ENCODE measurements around the gene C12orf42.

The C12orf42 gene

DNA sequence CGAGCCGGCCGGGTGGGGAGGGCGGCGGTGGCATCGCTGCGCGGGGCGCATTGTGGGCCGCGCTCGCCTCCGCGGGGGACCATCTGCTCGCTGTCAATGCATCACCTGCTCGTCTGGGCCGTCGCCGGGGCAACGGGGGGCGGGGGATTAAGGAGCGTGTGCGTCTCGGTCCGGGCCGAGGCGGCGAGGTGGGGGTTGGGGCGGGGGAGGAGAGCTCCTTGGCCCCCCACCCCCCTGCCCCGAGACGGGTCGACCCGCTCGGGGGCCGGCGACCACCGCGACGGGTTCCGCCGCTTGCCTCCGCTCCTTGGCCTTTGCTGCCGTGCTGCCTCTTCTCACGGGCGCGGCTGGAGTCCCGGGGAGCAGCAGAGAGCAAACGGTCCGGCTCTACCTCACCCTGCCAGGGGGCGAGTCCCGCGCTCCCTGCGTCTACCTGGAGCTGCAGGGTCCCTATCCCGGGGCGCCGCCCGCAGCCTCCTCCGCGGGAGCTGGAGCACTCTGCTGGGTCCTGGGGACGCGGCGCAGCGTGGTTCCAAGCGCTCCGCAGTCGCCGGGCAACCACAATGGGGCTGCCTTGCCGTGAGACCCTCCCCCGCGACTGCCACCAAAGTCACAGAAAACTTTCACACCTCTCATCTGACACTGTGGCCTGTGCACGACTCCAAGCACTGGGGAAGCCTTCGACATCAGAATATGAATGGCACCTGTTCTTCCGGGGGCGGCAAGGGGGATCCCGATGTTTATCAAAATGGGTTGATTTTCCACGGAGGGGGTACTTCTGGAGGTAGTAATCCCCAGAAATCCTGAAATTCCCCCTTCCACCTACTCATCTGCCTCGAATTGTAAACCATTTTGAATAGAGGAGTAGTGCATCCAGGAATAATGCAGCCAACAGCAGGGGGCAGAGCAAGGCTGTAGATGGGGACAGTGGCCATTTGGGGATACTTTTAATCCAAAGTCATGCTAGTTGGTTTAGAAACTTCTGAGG lies at the start of gene C12orf42:
C12orf42 (minus strand) TSS at position 500 of the 988 bp plus-strand sequence. CDS start 17,542 bp downstream, outside the sequence.
- DNase-seq, result peak; percentile 97

DNA sequence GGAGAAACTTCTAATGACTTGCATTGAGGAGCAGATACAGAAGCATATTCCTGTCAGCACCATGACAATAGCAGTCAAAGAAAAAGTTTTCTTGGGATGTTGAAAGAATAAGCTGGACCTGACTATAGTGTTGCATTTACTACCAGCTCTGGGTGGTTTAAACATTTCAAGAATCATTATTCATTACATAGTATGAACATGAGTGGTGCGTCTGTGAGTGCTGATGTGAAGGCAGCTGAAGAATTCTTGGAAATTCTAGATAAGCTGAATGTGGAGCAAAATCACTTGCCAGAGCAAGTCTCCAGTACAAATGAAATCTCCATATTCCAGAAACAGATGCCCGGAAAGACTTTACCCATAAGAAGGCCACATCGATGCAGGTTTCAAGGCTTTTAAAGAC lies 46.3 kb upstream of the C12orf42 start:
- DNase-seq, result no peak

DNA sequence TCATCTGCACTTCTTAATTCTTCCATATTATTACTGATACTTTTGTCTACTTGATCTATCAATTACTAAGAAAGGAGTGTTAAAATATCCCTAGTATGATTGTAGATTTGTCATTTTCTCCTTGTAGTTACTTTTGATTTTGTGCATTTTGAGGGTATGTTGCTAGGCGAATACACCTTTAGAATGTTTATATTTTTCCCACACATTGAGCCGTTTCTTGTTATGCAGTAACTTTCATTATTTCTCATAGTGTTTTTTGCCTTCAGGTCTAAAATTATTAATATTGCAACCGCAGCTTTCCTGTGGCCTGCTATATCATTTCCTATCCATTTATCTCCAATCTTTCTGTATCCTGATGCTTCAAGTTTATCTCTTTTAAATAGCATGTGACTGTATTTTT lies 44.6 kb upstream of the C12orf42 start:
- DNase-seq, result no peak

GRCh38 chr12:103538397-103538796 lies 42.6 kb upstream of the C12orf42 start:
- no peak for DNase-seq

GRCh38 chr12:103530307-103531066 lies 34.7 kb upstream of the C12orf42 start:
- DNase-seq, result no peak

GRCh38 chr12:103529306-103529705 lies 33.5 kb upstream of the C12orf42 start:
- peak; percentile 49 for DNase-seq

DNA sequence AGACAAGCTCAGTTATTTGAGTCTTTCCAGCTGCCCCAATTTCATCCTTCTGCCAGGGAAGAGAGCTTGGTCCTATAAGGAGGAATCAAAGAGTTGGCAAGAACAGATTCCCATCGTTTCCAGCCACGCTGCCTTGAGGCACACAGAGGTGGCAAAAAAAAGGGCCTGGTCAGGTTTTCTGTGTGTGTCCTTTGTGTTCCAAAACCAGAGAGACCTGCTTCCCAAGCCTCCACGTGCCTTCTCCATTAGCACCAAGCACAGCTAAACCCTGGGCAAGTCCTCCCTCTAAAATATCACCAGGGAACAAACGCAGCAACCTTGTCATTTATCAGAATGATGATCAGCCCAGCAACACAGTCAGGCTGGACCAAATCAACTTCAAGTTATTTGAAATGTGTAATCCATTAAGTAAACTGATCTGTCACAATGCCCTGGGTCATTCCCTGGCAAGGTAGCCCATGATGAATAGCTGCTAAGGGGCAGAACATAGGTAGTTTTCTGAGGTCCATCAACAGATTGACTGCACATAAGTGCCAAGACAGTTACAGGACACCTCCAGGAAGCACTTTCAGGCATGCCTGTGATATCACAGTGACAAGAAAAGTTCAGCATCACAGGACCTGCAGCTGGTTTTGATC lies 28.6 kb upstream of the C12orf42 start:
- DNase-seq, result no peak

DNA sequence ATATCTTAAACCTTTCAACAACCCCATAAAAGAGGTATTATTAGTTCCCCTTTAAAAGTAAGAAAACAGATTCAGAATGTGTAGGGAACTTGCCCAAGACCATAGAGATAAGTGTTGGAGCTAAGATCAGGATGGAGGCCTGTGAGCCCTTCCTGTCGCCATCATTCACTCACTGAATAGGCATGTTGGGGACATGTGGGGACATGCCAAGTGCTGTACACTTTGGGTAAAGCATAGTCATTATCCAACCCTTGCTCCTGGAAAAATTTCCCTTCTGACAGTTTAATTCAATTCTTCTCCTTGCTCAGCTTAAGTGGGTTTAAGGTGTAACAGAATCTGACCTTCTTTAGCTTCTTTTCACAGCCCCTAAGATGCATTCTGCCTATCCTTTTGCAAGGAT lies 28.0 kb upstream of the C12orf42 start:
- DNase-seq, result no peak

DNA sequence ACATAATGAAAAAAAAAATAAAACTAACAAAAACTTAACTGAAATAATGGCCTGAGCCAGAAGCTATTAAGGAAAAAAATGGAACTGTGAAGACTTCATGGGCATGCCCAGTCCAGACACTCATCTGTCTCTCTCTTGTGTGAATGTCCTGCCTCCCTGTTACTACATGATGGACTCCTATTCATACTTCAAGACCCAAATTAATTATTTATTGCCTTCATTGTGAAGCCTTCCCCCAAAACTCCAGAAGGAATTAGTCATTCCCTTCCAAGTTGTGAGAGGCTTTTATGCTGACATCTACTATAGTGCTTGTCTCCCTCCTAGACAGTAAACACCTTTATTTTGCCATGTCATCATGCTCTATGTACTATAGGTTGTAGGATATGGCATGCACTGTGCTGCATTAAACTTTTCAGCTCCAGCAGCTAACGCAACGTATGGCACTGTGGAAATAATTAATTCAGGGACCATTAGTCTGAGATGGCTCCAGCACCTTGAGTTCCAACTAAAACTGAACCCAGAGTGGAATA lies 25.0 kb upstream of the C12orf42 start:
- DNase-seq, result no peak

DNA sequence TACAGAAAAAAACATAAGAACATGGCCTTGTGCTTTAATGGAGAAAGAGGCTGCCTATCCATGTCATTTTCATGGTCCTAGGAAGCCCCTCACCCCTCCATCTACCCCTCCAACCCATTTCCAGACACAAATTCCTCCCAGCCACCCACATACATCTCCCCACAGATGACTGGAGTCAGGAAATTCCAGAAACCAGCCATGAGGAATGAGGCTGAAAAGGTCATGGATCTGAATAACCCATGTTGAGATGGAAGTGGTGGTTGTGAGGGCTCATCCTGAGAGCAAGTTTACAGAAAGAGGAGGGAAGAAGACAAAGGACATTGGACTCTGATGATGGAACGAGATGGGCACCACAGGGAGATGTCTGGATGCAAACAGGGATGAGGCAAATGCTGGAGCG lies 23.9 kb upstream of the C12orf42 start:
- no peak for DNase-seq

DNA sequence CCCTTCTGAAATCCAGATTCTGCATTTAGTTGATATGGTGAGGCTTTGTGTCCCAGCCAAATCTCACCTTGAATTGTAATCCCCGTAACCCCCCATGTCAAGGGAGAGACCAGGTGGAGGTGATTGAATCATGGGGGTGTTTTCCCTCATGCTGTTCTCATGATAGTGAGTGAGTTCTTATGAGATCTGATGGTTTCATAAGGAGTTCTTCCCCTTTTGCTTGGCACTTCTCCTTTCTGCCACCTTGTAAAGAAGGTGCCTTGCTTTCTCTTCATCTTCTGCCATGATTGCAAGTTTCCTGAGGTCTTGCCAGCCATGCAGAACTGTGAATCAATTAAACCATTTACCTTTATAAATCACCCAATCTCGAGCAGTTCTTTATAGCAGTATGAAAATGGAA lies 23.1 kb upstream of the C12orf42 start:
- no peak for DNase-seq

DNA sequence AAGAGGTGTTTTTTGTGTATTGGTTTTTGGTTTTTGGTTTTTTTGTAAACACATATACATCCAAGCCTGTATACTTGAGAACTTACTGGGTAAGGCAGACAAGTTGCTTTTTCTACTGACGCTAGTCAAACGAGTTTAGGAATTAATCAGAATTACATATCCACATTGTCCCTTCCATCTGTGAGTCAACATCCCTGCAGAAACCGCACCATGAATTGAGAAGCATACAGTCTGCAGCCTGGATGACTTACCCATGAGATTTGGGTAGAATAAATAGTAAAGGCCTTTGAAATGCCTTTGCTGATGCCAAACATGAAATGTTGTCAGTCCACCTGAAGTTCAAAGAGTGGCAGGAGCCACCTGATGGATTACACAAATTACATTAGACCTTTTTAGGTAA lies 21.4 kb upstream of the C12orf42 start:
- no peak for DNase-seq

GRCh38 chr12:103515341-103515740 lies 19.6 kb upstream of the C12orf42 start:
- no peak for DNase-seq

DNA sequence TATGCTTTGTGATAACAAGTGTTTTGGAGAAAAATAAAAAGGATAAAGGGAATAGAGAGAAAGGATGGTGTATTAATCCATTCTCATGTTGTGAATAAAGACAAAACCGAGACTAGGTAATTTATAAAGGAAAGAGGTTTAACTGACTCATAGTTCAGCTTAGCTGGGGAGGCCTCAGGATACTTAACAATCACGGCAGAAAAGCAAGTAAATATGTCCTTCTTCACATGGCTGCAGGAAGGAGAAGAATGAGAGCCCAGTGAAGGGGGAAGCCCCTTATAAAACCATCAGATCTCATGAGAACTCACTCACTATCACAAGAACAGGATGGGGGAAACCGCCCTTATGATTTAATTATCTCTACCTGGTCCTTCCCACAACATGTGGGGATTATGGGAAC lies 18.1 kb upstream of the C12orf42 start:
- no peak for DNase-seq

GRCh38 chr12:103505371-103506236 lies 9.8 kb upstream of the C12orf42 start:
- DNase-seq, result no peak

GRCh38 chr12:103504606-103505005 lies 8.8 kb upstream of the C12orf42 start:
- DNase-seq, result no peak

DNA sequence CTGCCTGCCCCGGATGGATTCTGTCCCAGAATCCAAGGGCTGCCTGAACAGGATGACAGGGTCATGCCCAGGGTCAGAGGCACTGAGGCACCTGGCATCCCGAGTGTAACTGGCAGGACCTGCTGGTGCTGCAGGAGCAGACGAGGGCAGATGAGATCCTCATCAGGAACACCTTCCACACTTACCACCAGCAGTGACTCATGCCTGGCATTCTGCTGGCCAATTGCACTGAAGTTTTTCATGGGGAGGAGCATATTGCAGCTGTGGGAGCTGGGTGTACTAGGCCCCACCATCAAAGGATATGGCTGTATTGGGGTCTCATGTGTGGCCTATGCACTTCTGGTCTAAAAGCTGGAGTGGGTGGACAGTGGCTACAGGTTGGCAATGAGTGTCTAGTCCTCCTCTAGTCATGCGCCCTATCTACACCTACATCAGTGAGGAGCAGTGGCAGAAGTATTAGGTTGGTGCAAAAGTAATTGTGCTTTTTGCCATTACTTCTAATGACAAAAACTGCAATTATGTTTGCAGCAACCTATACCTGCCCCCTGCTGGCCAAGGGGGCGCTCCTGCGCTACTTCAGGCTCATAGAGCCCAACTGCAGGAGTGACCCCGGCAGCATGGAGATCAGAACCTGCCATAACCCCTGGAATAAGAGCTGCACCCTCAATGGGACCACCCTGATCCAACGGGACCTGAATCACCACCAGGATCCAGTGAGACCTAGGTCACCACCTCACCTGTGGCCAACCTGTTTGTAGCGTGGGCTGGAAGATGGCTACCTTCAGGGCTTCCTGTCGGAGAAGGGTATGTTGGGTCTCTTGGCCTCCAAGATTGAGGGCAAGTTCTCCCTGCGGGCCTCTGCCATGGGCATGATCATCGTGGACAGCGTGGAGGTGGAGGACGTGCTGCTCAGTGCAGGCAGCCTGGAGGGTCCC lies 8.0 kb upstream of the C12orf42 start:
- DNase-seq, result peak; percentile 22

- no peak for DNase-seq
Measured at GRCh38 chr12:103501447-103501846, 5.7 kb upstream of the C12orf42 start.

DNA sequence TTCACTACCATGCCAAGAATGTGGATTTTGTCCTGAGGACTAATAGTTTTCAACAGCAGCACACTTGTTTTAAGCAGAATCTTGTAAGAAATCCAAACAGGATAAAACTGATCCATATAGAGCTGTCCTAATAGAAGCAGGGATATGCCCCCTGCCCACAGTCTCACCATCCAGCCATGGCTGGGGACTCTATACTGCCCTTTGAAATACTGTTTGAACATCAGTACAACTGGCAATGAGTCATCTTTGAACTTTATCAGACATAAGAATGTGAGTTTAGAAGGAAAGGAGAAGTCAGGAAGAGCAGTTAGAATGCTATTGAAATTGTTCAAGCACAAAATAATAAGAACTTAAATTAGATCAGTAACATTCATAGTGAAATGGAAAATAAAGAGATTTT lies 3.8 kb upstream of the C12orf42 start:
- DNase-seq, result no peak

GRCh38 chr12:103498990-103499389 lies 3.2 kb upstream of the C12orf42 start:
- DNase-seq, result no peak

Measured in NCI-H774 (cell line).